HG03139 (cell line): ENCODE results near the gene FHL5.
"Not testable (repeated sequence)": the region's sequence is repeated elsewhere in the genome, so short reads cannot be mapped to it uniquely, and the experiment has no call there.

Source experiments
- ATAC-seq: cut with Tn5 transposase; IDR thresholded peaks from one replicate; pipeline ENCODE4 v1.9.1; 2021; ENCODE audit not compliant: unreplicated experiment

The FHL5 gene

DNA sequence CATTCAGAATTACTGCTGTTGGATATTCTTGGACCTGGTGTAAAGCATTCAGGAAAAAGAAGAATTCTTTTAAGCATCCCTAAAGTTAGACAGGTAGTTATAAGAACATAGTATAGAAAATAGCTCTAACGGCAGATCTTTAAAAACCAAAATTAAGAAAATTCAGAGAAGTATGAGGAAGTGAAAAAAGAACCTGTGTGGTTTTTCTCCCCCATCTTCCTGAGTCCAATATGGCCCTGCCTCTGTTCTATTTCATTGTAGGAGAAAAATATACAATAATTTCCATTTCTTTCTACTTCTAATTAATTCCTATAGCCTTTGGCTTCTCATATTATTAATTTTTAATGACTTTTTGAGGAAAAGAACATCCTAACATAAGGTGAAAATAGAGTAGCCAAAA, 47.1 kb downstream of the FHL5 start:
- ATAC-seq = peak; percentile 38

DNA sequence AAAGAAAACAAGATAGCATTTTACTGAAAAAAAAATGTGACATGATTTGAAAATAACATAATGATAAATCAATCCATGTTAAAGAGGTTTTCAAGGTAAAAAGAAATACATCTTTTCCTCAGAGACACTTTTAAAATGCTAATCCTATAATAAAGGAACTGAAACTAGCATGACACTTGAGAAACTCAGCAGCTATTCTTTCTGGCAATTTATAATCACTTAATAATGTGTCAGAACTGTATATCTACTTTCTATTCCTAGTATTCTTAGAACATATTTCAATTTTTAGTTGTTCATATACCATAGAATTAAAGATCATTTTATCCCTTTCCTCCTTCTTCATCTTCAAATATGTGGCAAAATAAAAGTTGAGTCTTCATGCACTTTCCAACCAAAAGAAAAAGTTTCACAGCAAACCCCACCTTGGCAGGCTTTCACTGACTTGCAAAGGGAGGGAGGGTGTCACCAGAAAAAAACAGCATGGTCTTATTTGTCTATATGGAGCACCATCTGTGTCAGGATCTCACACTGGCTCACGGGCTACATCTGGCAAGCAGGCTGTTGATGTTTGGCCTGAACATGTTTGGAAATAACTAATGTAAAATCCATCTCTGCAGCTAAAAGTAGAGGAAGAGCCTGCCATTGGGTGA, 48.5 kb downstream of the FHL5 start:
- ATAC-seq = peak; percentile 61

DNA sequence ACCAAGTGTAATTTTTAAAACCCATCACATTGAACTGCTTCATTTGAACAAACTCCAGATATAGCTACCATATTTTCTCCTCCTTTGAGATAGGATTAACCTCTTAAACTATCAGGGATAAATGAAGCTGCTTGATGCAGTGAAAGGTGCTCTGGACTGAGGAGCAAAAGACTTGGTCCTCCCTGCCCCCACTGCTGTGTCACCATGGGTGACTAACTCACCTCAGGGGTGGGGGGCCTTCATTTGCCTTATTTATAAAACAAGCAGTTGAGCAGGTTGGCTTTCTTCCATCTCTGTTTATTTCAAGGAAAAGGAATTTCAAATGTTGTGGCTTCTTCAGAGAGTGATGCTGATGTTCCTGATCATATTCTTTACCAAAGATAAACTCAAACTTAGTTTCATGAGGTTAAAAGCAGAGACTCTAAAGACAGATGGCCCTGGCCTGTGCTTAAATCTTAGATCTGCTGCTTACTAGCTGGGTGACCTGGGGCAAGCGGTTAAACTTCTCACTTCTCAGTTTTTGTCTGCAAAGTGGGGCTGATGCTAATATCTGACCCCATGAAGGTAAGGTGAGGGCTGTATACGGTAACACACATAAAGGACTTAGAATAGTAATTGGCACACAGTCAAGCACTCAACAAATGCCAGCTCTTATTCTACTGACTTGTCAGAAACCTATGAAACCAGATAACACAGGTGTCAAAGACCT, 50.5 kb downstream of the FHL5 start:
- no peak for ATAC-seq

DNA sequence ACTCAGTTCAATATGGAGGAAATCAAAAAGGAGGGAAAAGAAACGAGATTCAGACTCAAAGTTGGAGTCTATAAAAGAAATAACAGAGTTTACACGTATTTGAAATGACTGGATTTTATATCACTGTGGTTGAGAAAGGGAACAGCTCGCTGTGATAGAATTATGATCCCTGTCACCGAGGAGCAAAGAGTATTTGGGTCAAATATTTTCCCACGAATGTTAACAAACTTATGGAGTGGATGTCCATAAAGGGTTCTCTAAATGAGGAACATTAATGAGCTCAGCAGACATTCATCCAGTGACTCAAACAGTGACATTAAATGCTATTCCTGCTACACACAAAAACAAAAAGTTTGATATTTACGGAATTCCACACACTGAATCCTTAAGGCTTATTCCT, 57.9 kb downstream of the FHL5 start:
- no peak for ATAC-seq

DNA sequence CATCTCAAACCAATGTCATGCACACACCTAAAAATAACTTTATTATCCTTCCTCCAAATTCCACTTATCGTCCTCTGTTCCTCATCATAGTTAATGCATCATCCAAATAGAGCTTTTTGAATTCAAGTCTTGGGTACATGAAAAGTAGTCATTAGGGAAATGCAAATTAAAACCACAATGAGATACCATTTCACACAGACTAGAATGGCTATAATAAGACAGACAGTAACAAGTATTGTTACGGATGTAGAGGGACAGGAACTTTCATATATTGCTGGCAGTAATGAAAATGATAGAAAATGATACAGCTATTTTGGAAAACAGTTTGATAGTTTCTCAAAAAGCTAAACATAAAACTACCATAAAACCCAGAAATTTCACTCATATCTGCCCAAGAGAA, 59.1 kb downstream of the FHL5 start:
- no peak for ATAC-seq

DNA sequence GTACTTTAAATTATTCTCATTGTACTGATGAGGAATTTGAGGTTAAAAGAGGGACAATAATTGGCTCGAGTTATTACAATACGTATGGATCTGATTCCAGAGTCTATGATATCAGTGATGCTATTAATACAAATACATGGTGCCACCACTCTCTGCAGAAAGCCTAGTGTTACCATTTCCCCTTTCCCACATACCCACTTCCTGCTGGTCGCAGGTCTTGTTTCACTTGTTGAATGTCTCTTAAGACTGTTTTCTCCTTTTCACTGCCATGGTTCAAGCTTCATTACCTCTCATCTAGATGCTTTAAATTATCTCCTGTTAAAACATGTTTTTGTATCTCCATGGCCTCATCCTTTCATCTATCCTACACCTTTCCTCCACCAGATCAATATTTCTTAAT, 62.0 kb downstream of the FHL5 start:
- peak; percentile 44 for ATAC-seq

DNA sequence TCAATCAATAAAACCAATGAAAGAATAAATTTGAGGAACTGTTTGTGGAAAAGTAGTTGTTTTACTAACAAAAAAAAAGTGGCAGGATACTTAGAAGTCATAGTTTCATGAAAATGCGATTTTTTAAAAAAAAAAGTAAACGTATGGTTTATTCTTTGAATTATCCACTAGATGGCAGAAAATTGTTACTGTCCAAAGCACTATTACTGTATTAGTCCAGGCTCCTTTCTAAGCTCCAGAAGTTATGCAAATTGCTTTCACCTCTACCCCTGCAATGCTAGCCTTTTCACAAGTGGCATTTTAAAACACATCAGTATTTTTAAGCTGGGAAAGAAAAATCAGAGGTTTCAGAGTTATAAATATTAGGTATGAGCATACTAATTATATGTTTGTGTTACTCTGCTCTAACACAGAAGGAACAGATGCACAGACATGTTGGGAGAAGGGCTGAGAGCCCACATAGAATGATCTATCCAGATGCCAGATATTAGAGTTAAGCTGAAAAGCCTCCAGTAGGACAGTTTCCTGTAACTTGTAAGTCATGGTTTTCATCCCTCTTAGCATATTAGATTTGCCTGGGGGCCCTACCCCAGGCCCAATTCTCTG, 63.9 kb downstream of the FHL5 start:
- peak; percentile 90 for ATAC-seq

DNA sequence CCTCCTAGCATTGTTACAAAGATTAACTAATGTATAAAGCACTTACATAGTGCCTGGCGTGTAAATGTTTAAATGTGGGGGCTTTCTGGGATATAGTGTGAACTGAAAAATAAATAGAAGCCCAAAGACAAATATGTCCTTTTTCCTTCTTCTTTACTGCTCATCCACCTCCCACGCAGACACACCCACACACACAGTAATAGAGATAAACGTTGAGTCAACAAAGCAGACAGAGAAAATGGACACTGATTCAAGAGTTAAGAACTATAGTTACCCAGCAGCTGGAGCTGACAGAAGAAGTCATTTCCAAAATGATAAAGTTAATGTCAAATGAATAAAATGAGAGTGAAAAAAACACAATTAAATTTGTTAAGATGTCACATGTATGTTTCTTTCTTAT, 68.3 kb downstream of the FHL5 start:
- no peak for ATAC-seq

DNA sequence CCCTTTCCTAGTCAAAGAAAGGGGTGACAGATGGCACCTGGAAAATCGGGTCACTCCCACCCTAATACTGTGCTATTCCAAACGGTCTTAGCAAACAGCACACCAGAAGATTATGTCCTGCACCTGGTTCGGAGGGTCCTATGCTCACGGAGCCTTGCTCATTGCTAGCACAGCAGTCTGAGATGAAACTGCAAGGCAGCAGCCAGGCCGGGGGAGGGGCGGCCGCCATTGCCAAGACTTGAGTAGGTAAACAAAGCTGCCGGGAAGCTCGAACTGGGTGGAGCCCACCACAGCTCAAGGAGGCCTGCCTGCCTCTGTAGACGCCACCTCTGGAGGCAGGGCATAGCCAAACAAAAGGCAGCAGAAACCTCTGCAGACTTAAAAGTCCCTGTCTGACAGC, 75.1 kb downstream of the FHL5 start:
- not testable (repeated sequence) for ATAC-seq

DNA sequence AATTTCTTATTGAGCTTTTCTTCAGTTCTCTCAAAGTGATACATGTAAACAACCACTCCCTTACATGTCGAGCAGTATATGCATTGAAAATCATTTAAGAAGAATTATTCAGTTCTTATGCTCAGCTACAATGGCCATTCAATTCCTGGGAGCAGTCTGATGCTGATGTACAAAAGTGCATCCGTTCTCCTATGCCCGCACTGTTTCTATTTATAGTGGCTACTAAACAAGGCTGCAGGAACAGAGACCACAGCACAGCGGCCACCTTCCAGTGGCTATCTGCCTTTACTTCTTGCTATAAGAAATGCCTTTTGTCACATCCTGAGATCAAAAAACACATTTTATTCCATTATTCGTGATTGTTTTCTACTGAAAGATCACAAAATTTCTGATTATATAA, 82.2 kb downstream of the FHL5 start:
- no peak for ATAC-seq

DNA sequence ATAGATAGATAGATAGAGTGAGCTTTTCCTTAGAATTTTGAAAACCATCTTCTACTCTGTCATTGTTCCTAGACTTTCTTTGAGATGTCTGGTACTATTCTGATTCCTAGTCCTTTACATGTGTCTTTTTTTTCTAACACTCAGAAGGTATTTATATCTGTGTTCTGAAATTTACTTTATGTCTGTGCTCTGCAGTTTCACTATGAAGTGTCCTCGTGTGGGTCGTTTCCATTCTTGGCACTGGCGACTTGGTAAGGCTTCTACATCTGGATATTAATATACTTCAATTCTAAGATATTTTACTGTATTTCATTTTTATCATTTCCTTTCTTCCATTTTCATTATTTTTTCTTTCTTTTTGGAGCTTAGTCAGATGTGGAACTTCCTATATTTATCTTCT, 87.0 kb downstream of the FHL5 start:
- ATAC-seq = no peak

DNA sequence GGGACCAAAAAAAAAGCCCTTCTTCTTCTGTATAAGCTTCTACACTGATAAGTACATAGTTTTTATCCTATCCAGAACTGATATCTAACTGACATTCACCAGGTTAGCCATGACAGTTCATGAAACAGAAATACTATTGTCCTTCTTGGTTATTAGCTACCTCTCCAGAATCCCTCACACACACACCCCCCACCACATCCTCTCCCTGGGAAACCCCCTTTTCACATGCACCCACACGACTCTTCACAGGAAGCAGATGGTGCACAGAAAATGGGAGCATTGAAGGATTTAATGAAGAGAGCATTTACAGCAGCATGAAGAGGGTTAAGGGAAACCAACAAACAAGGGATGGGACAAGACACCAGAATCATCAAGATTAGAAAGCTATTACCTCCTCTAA, 88.9 kb downstream of the FHL5 start:
- ATAC-seq = peak; percentile 44

DNA sequence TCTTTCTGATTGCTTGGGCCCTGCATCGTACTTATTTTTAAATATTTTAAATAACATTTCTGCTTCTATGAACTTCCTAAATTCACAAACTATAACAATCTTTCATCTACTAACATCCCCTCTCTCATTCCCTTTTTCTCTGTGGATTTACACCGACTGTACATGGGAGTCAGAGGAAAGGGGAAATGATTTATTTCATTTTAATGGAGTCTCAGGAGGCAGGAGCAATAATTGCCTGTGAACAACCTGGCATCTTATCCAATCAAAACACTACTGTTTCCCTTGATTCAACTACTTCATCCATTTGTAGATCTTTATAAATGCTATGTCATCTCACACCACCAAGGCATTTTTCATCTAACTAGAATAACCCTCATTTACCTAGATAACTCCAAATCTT, 89.6 kb downstream of the FHL5 start:
- ATAC-seq = no peak

DNA sequence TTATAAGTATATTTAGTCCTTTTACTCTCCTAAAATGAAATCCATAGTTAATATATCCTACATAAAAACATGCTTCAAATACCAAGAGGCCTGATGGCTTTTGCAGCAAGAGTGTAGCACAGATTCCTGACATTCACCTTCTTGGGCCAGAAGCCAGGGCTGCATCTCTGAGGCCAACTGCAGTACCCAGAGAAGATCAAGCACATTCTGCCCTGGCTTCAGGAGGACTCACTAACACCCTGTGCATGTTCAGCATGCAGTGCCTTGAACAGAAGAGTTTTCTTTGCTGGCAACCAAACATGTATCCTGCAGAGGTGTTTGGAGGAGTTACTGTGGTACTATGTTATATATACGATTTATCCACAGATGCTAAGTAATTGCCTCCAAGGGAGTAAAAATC, 90.3 kb downstream of the FHL5 start:
- ATAC-seq = no peak

DNA sequence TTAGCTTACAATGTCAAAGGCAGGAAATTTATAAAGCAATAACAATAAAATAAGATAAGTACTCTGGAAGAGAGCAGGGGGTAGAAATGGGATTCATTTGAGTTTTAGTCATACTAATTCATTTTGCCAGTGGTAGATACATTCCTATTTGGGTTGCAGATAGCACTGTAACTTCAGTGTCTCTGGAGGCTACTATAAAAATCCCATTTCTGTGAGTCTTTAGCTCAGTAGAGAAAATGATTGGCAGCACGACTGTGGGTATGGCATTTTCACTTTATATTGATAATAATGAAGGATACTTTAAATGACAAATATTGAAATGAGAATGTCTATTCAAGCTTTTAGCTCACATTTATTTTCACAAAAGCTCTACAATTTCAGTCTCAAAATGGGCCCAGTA, 93.6 kb downstream of the FHL5 start:
- no peak for ATAC-seq

DNA sequence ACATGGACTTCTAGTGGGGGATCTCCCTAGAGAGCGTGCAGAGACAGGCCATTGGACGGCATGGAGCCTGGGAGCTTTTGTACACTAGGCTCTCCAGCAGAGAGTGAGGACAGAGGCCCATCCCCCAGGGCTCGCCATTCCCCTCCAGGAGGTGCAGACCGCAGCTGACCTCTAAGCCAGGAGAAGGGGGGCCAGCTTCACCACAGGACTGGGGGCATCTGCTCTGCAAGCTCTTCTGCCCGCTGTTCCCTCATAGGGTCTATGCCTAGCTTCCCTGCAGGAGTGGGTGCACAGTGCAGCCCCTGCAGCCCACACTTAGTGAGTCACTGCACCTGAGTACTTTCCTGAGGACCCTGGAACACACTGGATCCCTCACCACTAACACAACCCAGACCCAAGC, 94.4 kb downstream of the FHL5 start:
- no peak for ATAC-seq

DNA sequence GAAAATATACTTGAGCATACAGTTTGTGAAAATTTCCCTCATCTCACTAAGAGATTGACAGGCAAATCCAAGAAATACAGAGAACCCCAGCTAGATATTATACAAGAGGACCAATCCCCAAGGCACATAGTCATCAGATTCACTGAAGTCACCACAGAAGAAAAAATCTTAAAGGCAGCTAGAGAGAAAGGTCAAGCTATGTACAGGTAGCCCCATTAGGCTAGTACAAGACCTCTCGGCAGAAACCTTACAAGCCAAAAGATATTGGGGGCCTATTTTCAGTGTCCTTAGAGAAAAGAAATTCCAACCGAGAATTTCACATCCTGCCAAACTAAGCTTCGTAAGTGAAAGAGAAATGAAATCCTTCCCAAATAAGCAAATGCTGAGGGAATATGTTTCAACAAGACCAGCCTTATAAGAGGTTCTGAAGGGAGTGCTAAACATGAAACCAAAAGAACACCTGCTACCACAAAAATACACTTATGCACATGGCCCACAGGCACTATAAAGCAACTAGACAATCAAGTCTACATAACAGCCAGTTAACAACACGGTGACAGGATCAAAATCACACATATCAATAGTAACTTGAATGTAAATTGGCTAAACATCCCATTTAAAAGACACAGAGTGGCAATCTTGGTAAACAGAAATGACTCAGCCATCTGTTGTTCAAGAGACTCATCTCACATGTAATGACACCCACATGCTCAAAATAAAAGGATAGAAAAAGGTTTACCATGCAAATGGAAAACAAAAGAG, 96.3 kb downstream of the FHL5 start:
- ATAC-seq = no peak
